ENCODE results near the gene DDX17. TPM values are rescaled to one million over a fixed set of nuclear protein-coding genes. Genes with fewer than 3 reads are reported as not detected.

DDX17 gene
- total and polyA plus RNA-seq, 8 donors = 384 to 895 (median 803) TPM

DNA sequence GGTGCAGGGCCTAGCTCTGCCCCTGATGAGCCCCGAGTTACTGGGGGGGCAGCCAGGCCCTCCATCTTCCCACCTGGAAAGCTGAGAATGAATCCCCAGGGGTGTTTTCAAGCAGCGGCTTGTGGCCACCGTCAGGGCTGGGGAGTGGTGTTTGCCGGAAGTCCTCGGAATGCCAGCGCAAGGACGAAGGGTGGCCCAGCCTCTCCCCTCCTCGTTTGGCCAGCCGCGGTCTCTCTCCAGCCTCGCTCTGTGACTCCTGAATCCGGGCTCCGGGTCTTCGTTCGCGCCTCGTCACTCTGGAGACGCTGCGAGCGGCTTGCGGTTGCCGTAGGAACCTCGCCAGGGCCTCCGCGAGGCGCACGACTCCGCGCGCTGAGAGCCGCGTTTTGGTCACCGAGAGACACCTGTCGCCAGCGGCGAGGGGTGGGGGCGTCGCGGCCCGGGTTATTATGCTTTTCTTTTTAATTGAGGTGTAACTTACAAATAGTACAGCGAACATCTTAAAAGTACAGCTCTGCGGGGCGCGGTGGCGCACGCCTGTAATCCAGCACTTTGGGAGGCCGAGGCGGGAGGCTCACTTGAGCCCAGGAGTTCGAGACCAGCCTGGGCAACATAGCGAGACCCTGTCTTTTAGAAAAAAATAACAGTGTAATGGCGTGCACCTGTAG is 44.6 kb downstream of the DDX17 start:
- TF ChIP-seq, protein P1, sequence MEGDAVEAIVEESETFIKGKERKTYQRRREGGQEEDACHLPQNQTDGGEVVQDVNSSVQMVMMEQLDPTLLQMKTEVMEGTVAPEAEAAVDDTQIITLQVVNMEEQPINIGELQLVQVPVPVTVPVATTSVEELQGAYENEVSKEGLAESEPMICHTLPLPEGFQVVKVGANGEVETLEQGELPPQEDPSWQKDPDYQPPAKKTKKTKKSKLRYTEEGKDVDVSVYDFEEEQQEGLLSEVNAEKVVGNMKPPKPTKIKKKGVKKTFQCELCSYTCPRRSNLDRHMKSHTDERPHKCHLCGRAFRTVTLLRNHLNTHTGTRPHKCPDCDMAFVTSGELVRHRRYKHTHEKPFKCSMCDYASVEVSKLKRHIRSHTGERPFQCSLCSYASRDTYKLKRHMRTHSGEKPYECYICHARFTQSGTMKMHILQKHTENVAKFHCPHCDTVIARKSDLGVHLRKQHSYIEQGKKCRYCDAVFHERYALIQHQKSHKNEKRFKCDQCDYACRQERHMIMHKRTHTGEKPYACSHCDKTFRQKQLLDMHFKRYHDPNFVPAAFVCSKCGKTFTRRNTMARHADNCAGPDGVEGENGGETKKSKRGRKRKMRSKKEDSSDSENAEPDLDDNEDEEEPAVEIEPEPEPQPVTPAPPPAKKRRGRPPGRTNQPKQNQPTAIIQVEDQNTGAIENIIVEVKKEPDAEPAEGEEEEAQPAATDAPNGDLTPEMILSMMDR (IDR thresholded peaks at IDR 0.05) = no peak
- intact Hi-C loops (cut with DNase I) = no loop called here
- H3K4me3 ChIP-seq = no peak overlapping the region
- no peaks in the 10 kb centered on the region for H3K36me3 ChIP-seq
- no peaks in the 10 kb centered on the region for H3K9me3 ChIP-seq
- peaks cover 6 to 16% of the 10 kb centered on the region in 2 donors for H3K4me1 ChIP-seq
- H3K27me3 ChIP-seq = peaks cover 18 to 97% of the 10 kb centered on the region in 2 donors
- no peak overlapping the region for H3K27ac ChIP-seq
- DNase-seq = peak; percentile 71 to 90 (median 84)
- peak; percentile 93 for ATAC-seq

GRCh38 chr22:38461057-38461413 is 45.1 kb downstream of the DDX17 start:
- Histone ChIP-seq H3K36me3 (no peaks in the 10 kb centered on the region), H3K4me3 (no peak overlapping the region), H3K4me1 (peaks cover 6 to 16% of the 10 kb centered on the region in 2 donors), H3K9me3 (no peaks in the 10 kb centered on the region), H3K27me3 (peaks cover 23 to 97% of the 10 kb centered on the region in 2 donors), H3K27ac (no peak overlapping the region)
- TF ChIP-seq, protein P1 (IDR thresholded peaks at IDR 0.05) = no peak
- ATAC-seq (peak; percentile 23), DNase-seq (peak in 1 of 4 donors; percentile 24)
- intact Hi-C loops (cut with DNase I) = no loop called here

DNA sequence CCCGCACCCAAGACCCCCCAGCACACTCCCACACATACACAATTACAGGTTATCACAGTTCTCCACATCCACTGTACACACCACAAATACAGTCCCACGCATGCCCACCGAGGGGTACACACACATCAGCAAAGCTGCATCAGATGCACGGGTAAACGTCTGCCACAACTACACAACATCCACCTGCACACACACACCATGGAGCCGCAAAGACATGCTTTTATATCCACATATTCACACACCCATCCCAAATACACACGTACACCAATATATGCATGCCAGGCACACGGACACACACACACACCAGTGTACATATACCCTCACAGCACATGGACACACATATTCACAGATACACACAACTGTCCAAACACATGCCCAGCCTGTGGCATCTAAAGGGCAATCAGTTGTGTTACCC is 45.7 kb downstream of the DDX17 start:
- peak in 1 of 4 donors; percentile 17 for DNase-seq
- no peaks in the 10 kb centered on the region for H3K9me3 ChIP-seq
- H3K27ac ChIP-seq = no peak overlapping the region
- H3K4me1 ChIP-seq = peaks cover 6 to 21% of the 10 kb centered on the region in 2 donors
- no peak for ATAC-seq
- TF ChIP-seq, protein P1 (IDR thresholded peaks at IDR 0.05) = no peak
- intact Hi-C loops (cut with DNase I) = no loop called here
- no peaks in the 10 kb centered on the region for H3K36me3 ChIP-seq
- no peak overlapping the region for H3K4me3 ChIP-seq
- H3K27me3 ChIP-seq = peaks cover 29 to 97% of the 10 kb centered on the region in 2 donors

- H3K36me3 ChIP-seq = no peaks in the 10 kb centered on the region
- intact Hi-C loops (cut with DNase I) = no loop called here
- DNase-seq (no peak), ATAC-seq (no peak)
- H3K27ac ChIP-seq = no peak overlapping the region
- TF ChIP-seq, protein P1 (IDR thresholded peaks at IDR 0.05) = no peak
- H3K4me1 ChIP-seq = peaks cover 5 to 26% of the 10 kb centered on the region in 2 donors
- no peak overlapping the region for H3K4me3 ChIP-seq
- H3K27me3 ChIP-seq = peaks cover 49 to 97% of the 10 kb centered on the region in 2 donors
- H3K9me3 ChIP-seq = no peaks in the 10 kb centered on the region
Observed at GRCh38 chr22:38456841-38457699, 49.0 kb downstream of the DDX17 start.

- H3K4me1 ChIP-seq = peaks cover 0 to 19% of the 10 kb centered on the region in 2 donors
- H3K27ac ChIP-seq = no peak overlapping the region
- DNase-seq (no peak), ATAC-seq (no peak)
- intact Hi-C loops (cut with DNase I) = no loop called here
- TF ChIP-seq, protein P1 (IDR thresholded peaks at IDR 0.05) = no peak
- peaks cover 44 to 97% of the 10 kb centered on the region in 2 donors for H3K27me3 ChIP-seq
- no peak overlapping the region for H3K4me3 ChIP-seq
- H3K9me3 ChIP-seq = no peaks in the 10 kb centered on the region
- no peaks in the 10 kb centered on the region for H3K36me3 ChIP-seq
Observed at GRCh38 chr22:38456272-38456835, 49.8 kb downstream of the DDX17 start.

Data from left lung (tissue), 10 donors.